Measurements from ENCODE around the gene SLC5A1.

DNA sequence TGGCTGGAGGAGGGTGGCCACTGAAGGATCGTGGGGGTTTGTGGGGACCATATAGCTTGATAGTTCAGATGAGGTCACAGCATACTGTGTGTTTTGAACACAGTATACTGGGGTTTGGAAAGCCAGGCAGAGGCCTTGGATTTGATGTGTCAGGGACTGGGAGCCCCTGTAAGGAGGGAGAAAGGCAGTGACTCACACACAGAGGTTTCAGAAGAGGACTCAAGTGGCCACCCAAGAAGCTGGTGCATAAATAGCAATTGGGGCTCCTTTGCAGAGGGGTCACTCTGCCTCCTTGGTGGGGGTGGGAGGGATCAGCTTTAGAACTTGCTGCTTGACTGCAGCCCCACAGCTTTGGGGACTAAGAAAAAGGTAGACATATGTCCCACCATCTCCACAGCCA is 39.3 kb downstream of the SLC5A1 start:
- TF ChIP-seq, protein P1, sequence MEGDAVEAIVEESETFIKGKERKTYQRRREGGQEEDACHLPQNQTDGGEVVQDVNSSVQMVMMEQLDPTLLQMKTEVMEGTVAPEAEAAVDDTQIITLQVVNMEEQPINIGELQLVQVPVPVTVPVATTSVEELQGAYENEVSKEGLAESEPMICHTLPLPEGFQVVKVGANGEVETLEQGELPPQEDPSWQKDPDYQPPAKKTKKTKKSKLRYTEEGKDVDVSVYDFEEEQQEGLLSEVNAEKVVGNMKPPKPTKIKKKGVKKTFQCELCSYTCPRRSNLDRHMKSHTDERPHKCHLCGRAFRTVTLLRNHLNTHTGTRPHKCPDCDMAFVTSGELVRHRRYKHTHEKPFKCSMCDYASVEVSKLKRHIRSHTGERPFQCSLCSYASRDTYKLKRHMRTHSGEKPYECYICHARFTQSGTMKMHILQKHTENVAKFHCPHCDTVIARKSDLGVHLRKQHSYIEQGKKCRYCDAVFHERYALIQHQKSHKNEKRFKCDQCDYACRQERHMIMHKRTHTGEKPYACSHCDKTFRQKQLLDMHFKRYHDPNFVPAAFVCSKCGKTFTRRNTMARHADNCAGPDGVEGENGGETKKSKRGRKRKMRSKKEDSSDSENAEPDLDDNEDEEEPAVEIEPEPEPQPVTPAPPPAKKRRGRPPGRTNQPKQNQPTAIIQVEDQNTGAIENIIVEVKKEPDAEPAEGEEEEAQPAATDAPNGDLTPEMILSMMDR (IDR thresholded peaks at IDR 0.05): no peak
- no peak for TF ChIP-seq POLR2A (IDR thresholded peaks at IDR 0.05)
